NCI-H187 treated with DMSO at 0.1 percent for 48 hours (cell line): ENCODE measurements around the gene BANP.
"Not testable (repeated sequence)": the region's sequence is repeated elsewhere in the genome, so short reads cannot be mapped to it uniquely, and the experiment has no call there.

Source experiments
- DNase-seq: peaks from one replicate; lab custom pipeline; 2025; lab: John Stamatoyannopoulos, UW

The BANP gene

DNA sequence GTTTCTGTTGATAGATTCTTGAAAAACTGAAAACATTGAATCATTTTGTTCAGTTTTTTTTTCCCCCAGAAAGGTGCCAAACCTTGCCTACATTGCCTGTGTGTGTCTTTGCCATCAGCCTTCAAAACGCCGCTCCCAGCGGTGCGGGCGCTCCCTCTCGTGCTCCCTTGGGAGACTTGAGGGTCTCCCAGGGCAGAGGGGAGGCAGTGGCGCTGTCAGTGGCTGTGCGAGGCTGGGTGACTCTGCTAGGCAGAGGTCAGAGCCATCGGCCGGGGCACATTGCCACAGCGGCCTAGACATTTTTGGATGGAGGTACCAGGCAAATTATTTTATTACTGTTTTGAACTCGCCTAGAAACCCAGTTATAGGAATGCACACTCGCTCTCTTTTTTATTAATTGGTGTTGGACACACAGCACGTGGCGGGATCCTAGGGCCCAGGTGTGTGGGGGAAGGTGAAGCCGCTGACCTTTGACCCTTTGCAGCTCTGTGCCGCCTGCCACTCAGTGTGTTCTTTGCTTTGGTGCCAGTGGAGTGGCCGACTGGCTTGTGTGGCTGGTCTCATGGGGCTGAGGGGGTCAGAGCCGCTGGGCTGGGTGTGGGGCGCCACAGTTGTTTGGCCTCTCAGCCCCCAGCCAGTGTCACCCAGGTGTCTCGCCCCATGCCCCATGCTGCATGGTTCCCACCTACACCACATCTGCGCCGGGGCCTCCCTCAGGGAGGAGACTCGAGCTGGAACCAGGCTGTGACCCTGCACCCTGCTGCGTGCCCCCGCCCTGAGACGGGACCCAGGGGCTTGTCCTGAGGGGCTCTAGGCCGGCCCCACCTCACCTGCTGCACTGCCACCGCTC lies 115.7 kb downstream of the BANP start:
- no peak for DNase-seq

- no peak for DNase-seq
Observed at GRCh38 chr16:88067530-88068411, 116.5 kb downstream of the BANP start.

- DNase-seq, result no peak
Observed at GRCh38 chr16:88068476-88069396, 117.5 kb downstream of the BANP start.

- DNase-seq, result no peak
Observed at GRCh38 chr16:88069397-88070168, 118.3 kb downstream of the BANP start.

DNA sequence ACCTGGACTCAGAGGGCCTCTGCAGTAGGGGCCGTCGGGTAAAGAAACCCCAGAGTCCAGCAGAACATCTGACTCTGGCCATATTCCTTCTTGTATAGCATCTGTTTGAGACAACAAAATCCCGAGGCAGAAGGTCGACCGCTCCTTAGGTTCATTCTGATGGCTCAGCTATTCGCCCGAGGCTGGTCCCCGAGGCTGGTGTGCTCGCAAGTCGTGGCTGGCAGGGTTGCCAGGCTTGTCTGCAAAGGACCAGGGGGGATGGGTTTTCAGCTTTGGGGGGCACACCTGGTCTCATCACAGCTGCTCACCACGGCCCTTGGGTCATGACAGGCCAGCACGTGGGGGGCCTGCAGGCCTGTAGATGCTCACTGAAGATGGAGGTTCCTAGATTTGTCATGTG lies 119.1 kb downstream of the BANP start:
- no peak for DNase-seq

- no peak for DNase-seq
Observed at GRCh38 chr16:88070989-88071625, 119.9 kb downstream of the BANP start.

- DNase-seq, result no peak
Observed at GRCh38 chr16:88071908-88072307, 120.7 kb downstream of the BANP start.

- no peak for DNase-seq
Observed at GRCh38 chr16:88072571-88073001, 121.4 kb downstream of the BANP start.

DNA sequence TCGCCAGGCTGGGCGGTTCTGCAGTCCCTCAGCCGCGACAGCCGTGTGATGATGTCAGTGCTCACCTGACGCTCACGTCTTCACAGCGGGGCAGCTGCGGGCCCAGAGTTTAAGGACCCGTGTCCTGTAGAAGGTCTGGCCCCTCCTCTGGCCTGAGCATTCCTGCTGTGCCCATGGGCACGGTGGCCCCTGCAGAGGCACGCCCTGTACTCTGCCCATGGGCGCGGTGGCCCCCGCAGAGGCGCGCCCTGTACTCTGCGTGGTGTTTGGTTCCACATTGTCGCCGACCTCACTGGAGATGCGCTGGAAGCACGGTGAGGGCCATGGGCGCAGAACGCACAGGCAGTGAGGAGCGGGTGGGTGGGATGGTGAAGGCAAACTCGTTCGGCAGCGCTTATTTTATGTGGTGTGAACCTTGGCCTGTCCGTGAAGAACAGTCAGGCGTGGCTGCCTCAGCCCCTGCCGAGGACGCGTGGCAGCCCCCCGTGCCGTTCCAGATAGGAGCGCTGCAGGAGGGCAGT lies 122.0 kb downstream of the BANP start:
- no peak for DNase-seq

GRCh38 chr16:88074041-88074440 lies 122.8 kb downstream of the BANP start:
- DNase-seq, result no peak

- no peak for DNase-seq
Observed at GRCh38 chr16:88076211-88076931, 125.1 kb downstream of the BANP start.

GRCh38 chr16:88076932-88077320 lies 125.7 kb downstream of the BANP start:
- DNase-seq, result not testable (repeated sequence)

DNA sequence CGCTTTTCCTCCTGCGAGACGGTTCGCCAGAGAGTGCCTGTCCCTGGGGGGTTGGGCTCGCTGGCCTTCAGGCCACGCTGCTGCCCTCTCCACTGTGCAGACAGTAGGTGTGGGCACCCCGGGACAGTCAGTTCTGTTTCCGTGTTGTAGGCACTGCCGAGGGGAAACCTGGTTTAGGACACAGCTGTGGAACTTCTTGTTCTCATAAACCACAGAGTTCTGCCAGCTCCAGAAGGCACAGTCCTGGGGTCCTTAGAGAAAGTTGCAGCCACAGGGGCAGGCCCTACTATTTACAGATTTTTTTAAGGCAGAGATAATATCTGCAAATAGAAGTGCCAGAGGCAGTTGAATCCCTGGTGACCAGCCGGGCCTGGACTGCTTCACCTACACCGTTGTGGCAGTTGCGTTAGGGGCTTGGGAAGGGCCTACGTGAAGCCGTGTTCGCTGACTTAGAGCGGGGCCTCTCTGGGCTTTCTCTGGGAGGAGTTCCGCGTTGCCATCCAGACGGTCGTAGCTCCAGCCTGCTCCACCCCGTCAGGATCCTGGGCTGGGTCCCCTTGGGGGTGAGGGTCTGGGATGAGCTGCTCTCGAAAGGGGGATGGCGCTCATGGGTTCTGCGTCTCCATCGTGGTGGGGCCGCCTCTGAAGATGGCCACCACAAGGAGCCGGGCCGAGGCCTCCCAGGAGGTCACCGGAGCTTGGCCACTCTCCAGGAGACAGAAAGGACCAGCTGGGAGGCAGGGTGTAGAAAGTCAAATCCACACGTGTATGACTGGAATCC lies 126.3 kb downstream of the BANP start:
- no peak for DNase-seq

GRCh38 chr16:88078111-88078775 lies 127.0 kb downstream of the BANP start:
- DNase-seq, result no peak

- no peak for DNase-seq
Observed at GRCh38 chr16:88083582-88083981, 132.3 kb downstream of the BANP start.

GRCh38 chr16:88084881-88085280 lies 133.6 kb downstream of the BANP start:
- DNase-seq, result no peak

DNA sequence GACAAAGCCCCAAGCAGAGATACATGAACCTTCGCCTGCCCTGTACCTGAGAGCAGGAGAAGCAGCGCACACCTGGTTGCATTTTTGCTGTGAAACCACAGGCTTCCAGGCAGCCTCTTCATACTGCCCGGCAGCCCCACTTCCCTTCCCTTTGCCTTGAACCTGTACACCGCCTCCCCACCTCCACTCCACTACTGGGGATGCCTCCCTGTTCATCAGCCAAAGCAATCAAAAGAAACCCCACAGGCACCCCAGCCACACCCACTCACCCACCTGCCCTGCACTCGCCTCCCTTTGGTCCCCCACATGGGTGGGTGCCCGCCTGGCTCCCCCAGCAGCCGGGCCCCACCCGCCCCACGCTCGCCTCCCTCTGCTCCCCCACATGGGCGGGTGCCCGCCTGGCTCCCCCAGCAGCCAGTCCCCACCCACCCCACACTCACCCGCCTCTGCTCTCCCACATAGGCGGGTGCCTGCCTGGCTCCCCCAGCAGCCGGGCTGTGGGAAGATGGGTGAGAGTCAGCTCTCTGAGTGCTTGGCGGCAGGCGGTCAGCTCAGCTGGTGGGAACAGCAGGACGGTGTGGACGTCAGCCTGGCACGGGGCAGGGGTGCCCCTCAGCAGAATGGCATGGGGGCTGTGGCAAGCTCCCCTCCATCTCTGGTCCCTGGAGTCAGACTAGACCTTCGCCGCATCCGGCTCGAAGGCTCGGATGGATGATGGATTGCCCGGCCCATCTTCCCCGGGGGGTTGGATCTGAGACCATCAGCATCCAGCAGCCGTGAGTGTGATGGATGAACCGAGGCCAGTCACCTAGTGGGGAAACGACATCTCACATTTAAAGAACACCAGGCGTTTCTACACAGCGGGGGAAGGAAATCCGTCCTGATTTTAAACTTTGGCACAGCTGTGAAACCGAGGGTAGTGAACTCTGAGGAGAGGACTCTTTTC lies 135.6 kb downstream of the BANP start:
- no peak for DNase-seq
